Fibroblast of skin of abdomen (primary cell): ENCODE measurements around the gene KIFC3.
"Not testable (repeated sequence)": the region's sequence is repeated elsewhere in the genome, so short reads cannot be mapped to it uniquely, and the experiment has no call there.

ENCODE experiments used
- DNase-seq: peaks from one replicate; pipeline ENCODE4 v3.0.0-alpha.2; 2013

KIFC3 gene

GRCh38 chr16:57786632-57787518 lies 15.4 kb downstream of the KIFC3 start:
- no peak for DNase-seq

- DNase-seq, result no peak
Observed at GRCh38 chr16:57785924-57786323, 16.4 kb downstream of the KIFC3 start.

- DNase-seq, result no peak
Observed at GRCh38 chr16:57785385-57785784, 16.9 kb downstream of the KIFC3 start.

- no peak for DNase-seq
Observed at GRCh38 chr16:57784334-57784733, 18.0 kb downstream of the KIFC3 start.

GRCh38 chr16:57783883-57784282 lies 18.4 kb downstream of the KIFC3 start:
- no peak for DNase-seq

- DNase-seq, result no peak
Observed at GRCh38 chr16:57783116-57783515, 19.2 kb downstream of the KIFC3 start.

GRCh38 chr16:57782607-57783055 lies 19.7 kb downstream of the KIFC3 start:
- not testable (repeated sequence) for DNase-seq

- no peak for DNase-seq
Observed at GRCh38 chr16:57781741-57782606, 20.3 kb downstream of the KIFC3 start.

GRCh38 chr16:57781349-57781740 lies 20.9 kb downstream of the KIFC3 start:
- no peak for DNase-seq

- not testable (repeated sequence) for DNase-seq
Observed at GRCh38 chr16:57779836-57780235, 22.5 kb downstream of the KIFC3 start.

GRCh38 chr16:57778658-57779057 lies 23.6 kb downstream of the KIFC3 start:
- DNase-seq, result no peak

- no peak for DNase-seq
Observed at GRCh38 chr16:57775661-57776469, 26.4 kb downstream of the KIFC3 start.

- DNase-seq, result no peak
Observed at GRCh38 chr16:57774705-57775285, 27.5 kb downstream of the KIFC3 start.

- DNase-seq, result no peak
Observed at GRCh38 chr16:57773655-57774295, 28.5 kb downstream of the KIFC3 start.

GRCh38 chr16:57773019-57773418 lies 29.3 kb downstream of the KIFC3 start:
- DNase-seq, result no peak

GRCh38 chr16:57771141-57771785 lies 31.0 kb downstream of the KIFC3 start:
- DNase-seq, result no peak

GRCh38 chr16:57770361-57770760 lies 31.9 kb downstream of the KIFC3 start:
- DNase-seq, result no peak

GRCh38 chr16:57769541-57770145 lies 32.6 kb downstream of the KIFC3 start:
- DNase-seq, result no peak

GRCh38 chr16:57766714-57767348 lies 35.5 kb downstream of the KIFC3 start:
- DNase-seq, result no peak

- no peak for DNase-seq
Observed at GRCh38 chr16:57765160-57765728, 37.0 kb downstream of the KIFC3 start.
